GM04503 (cell line): ENCODE data around the gene DUOXA2.
"Not testable (repeated sequence)": the region's sequence is repeated elsewhere in the genome, so short reads cannot be mapped to it uniquely, and the experiment has no call there.

Experiments
- DNase-seq: peaks from one replicate; pipeline ENCODE4 v3.0.0-alpha.2; 2012; ENCODE audit warnings: low read depth

Gene DUOXA2

DNA sequence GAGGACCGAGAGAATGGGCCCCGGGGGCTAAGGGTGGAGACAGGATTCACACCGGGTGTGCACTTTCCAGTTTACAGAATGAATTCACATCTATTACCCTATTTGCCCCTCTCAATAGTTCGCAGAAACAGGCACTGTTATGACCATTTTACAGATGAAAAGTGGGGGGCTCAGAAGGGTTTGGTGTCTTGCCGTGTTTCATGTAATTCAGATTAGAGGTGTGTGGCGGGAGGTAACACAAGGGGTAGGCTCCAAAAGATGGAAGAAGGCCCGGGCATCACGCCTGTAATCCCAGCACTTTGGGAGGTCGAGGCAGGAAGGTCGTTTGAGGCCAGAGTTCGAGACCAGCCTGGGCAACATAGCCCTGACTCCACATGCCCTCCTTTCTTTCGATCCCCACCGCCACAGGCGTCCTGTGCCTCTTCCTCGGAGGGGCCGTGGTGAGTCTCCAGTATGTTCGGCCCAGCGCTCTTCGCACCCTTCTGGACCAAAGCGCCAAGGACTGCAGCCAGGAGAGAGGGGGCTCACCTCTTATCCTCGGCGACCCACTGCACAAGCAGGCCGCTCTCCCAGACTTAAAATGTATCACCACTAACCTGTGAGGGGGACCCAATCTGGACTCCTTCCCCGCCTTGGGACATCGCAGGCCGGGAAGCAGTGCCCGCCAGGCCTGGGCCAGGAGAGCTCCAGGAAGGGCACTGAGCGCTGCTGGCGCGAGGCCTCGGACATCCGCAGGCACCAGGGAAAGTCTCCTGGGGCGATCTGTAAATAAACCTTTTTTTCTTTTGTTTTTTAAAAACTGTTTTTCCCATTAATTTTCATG, 3.4 kb downstream of the DUOXA2 start:
- no peak for DNase-seq

DNA sequence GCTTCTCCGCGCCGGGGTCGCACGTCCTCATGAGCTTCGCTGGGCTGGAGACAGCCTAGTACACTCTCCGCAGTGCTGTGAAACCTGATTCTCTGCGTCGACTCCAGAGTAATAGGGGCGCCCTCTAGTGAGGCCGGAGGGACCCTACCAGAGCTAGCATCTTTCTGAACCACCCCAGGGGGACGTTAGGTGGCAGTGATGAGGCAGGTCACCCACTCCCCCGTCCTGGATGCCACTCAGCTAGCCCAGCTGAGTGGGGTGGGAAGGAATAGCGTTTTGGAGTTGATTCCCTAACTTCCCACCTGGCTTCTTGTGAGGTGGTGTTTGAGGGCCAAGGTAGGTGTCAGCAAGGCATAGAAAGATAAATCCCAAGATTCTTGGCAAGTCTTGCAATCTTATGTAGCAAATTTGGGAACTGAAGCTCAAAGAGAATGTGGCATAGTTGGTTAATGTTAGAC, 4.0 kb downstream of the DUOXA2 start:
- peak; percentile 30 for DNase-seq

DNA sequence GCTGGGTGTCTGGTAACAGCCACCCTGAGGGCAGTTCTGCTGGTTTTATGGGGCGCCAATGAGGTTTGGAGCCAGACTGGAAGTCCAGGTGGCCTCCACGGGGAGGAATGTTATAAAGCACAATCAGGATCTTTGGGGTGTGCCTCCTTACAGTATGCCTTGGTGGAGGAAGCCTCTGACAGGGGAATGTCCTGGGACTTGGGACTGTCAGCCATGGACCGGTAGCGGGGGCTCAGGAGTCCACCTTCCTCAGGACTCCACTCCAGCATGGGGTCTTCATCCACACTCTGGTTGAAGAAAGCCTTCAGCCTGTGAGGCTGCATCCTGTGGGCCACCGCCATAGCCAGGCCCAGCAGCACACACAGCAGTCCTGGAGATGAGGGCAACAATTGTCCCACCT, 4.9 kb downstream of the DUOXA2 start:
- no peak for DNase-seq

DNA sequence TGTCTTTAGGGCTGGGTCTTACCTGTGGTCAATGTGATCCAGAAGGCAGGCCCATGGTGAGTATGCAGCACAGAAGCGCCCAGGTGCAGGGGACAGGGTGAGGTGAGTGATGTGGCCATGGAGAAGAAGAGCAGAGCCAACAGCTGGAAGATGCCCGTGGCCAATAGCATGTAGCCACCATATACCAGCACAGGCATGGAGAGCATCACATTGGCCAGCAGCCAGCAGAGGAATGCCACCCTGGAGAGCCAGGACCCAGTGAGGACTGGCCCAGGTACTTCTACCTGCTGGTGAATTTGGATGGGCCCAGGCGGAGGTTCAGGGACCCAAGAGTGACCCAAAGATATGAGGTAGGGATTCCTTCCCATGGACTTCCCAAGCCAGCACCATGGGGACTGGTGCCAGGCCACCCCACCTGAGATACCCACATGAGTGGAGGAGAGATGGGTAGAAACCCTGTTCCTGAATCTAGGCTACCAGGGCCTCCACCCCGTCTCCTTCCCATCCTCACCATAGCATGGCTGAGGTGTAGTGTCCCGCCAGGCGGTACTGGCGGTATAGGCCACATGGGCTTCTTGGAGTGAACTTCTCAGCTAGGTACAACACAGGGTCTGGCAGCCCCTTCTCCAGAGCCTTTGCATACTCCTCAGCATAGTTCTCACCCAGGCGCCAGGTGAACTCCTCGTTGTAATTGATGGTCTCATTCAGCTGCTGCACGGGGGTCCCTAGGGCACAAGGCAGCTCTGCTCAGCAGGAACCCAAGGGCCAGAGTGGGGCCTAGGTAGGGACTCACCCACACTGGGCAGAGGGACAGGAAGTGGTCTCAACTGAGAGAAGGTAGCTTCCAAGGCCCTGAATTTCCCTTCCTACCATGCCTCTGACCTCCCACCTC, 6.2 kb downstream of the DUOXA2 start:
- no peak for DNase-seq

DNA sequence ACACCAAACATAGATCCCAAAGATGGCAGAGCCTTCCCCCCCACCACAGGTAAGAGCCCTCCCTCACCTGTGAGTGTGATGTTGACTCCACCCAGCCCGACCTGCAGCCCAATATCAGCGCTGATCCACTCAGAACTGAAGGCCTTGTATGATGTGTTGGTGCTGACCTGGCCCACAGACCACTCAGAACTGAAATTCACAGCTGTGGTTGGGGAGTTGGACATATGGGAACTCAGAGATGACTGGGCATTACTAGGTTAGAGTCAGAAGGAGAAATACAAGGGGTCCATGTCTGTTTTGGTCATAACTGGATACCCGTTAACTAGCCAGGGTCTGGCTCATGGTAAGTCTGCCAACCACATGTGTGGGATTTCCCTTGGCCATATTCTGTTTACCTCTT, 6.9 kb downstream of the DUOXA2 start:
- no peak for DNase-seq

DNA sequence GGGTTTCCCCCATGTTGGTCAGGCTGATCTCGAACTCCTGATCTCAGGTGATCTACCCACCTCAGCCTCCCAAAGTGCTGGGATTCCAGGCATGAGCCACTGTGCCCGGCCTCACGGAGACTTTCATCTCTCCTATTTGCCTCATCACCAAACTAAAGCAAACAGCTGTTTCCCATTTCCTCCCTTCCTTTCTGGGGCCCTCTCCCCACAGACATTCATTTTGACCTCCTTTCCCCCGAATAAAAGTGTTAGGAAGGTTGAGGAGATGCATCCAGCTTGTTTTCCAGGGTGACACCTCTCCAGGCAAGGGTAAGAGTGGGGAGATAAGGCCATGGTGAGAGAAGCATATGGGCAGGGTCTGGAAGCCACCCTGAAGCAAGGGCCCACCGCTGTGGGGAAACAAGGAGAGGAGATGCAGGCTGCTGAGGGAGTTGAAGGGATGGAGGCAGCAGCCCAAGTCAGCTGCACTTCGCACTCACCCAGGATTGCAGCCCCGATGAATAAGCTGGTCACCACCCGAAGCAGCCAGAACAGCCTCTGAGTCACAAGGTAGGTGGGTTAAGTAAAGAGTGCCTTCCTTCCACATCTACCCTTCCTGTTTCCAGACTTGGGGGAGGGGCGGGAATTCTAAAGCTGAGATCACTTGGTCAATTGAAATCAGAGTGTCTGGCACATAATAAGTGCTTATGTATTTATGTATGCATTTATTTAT, 7.7 kb downstream of the DUOXA2 start:
- peak; percentile 44 for DNase-seq

DNA sequence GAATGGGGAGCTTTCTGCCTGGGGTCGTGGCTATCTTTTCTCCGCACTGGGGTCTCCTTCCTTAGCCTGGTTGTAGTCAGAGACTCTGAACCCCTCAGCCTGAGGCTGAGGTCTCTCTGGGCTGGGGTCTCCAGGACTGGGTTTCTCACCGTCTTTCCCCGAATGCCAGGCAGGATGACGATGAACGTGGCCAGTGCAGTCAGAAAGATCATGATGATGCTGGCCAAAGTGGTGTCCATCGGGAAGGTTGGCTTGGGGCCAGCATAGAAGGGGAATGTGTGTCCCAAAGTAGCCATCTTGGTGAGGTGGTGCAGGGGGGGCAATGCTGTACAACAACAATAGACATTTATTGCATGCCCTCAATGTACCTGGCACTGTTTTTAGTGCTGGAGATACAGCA, 8.6 kb downstream of the DUOXA2 start:
- no peak for DNase-seq

DNA sequence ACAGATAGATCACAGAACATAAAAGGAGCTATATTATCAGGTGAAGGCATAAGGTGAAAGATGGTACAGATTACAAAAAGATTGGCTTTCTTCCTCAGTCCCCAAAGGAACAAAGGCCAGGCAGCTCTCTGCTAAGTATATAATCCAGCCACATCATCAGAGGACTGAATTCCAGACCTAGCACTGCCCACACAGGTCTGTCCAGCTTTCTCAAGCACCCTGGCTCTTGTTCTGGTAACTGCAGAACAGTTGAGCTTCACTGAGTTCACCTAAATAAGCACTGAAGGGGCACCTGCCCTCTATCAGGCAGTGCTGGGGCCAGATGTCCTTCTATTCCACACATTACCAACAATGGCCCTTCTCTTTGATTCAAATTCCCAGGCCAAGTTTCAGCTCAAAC, 9.3 kb downstream of the DUOXA2 start:
- no peak for DNase-seq

DNA sequence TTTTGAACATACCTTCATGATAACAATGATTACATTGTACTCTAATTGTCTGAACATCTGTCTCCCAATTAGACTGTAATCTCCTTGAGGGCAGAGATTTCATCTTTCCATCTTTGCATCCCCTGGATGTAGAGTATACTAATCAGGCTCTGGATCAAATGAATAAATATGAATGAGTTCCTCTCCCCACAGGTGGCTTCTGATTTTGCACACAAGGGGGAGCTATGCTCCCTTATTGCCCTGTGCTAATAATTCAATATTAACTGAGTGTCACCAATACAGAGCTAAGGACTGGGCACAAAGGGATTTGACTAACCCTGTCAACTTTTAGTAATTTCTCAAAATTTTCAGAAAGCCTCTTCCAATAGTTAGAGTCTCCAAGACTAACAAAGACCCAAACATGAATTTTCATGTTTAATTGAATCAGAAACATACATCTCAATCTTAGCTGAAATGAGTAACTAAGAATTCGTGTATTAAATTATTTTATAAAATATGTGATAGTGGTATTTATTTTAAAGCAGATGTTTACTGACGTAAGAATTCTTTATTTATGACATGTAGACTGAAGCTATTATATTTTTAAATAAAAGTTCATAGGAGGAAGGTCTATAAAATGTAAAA, 12.5 kb downstream of the DUOXA2 start:
- DNase-seq: no peak

DNA sequence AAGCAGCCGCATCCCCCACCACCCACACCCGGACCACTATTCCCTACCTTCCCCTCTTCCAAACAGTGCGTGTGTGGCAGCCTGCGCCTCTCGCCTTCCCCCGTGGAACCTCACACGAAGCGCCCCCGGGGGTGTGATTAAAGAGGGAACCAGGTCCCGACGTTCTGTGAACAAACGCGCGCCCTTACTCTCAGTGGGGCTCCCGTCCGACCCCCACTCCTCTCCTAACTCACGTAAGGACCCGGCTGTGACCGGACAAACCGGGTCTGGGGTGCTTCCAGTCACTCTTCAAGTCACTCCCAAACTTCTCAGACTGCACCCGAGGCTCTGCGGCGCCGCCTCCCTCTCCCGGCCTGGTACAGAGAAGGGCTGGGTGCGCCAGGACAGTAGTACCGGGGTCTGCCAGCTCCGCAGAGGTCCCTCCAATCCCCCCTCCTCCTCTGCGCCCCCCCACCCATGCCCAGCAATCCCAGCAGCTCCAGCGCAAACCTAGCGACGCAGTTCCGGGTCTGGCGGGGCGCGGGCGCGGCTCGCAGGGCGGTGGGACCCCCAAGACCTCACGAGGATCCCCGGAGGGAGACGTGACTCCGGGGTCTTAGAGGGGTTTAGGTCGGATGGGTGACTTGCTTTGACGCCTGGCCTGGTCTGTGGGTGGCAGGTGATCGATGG, 15.0 kb downstream of the DUOXA2 start:
- DNase-seq: no peak

DNA sequence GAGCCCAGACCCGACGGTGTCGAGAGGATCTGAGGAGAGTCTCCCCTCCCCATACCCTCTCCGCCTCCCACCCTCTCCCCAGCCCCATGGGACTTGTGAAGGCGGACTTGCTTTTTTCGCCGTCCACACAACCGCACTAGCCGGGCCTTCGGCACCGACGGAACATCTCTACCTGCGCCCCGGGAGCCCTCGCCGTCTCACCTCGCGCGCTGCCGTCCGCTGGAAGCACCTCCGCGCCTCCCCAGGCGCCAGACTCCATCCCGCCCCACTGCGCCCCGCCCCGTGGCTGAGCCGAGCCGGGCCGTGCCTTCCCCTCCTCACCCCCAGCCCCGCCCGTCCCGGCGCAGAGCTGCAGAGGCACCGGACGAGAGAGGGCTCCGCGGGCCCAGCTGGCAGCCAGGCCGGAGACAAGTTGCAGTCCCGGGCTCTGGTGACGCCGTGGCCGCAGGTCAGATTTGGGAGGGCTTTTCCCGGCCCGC, 15.6 kb downstream of the DUOXA2 start, which contains the start of the genes DUOX1 and DUOXA1:
TSS of gene DUOX1 (plus strand) at position 344 of the 479 bp plus-strand sequence. CDS start 1,973 bp downstream, outside the sequence.
TSS of gene DUOXA1 (minus strand) at position 229 of the 479 bp plus-strand sequence. CDS start 6,865 bp downstream, outside the sequence.
- DNase-seq: no peak

DNA sequence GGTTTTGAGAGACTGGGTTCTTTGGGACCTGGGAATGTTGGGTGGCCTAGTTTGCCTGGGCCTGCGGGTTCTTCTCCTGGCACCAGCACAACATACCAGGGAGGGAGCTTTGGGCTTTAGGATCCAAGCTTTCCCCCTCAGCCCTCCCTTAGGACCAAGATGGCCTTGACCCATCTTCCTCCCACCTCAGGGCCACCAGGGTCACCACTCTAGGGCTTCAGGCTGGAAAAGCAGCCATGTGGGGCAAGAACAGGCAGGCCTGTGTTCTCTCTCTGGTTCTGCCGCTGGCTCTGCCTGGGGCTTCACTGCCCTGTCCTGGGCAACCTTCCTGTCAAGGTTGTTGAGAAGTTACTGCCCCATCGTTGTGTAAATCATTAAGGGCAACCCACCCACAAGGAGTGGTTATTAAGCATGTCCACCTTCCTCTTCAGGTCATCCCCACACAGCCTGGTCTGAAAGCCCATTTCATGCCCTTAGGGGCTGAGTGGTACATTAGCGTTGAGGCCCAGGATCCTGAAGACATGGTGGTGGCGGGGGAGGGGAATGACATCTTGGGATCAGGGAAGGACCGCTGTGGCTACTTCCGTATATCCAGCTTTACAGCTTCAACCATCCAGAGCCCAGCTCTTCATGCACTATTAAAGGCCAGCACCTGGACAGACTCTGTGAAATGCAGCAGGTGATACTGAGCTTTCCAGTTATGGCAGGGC, 16.3 kb downstream of the DUOXA2 start:
- no peak for DNase-seq

DNA sequence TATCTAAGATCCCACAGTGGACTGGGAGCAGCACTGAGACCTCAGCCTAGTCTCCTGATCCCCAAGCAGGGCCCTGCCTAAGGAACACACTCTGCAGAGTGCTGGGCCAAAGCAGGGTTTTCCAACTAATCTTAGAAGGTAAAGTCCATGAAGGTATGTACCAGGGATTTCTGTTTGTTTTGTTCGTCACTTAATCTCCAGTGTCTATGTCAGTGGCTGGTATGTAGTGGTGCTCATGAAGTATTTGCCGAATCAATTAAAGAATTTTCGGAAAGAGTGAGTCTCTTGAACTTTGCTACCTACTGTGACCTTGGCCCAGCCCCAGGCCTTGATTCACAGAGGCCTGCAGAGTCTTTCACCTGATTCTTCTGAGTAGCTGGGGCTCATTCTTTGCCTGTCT, 17.4 kb downstream of the DUOXA2 start:
- DNase-seq: no peak

DNA sequence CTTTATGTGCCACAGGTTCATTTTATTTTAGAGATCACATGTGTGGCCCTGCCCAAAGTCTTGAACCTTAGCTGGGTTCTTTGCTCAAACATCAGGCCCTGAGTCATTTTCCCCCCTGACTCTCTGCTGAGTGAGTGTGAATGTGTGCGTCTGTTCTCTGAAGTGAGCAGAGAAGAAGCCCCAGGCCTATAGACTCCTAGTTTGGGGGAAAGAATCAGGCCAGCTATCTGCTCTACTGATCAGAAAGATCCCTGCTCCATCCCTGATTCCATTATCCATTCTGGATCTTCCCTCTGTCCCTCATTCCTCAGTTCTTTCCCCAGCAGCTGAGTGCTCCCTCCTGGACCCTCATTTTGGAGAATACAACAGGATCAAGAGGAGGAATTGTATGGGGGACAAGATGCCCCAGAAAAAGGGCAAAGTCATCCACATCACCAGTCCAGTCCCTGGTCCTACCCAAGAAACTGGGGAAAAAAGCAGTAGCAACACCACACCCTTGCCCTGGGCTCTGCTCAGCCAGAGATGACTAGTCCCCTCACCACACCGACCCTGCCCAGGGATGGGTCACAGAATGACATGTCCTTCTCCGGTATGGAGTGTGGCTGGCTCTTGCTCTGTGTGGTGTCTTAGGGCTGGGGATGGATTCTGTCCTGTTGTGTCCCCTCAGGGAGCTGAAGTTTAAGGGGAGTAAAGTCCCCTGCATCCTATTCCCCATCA, 18.9 kb downstream of the DUOXA2 start:
- no peak for DNase-seq

DNA sequence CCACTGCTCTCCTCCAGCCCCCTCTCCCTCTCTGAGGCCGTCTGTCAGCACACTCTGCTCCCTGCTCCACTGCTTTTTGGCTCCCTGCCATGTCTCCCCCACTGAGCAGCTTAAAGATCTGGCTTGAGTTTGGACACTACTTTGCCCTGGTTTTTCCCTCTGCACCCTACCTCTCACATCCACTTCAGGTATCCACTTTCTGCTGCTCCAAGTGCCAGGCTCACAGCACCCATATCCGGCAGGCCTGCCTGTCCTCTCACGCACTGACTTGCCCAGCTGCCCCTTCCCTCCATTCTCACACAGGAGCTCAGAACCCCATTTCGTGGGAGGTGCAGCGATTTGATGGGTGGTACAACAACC, 19.4 kb downstream of the DUOXA2 start:
- DNase-seq: no peak

DNA sequence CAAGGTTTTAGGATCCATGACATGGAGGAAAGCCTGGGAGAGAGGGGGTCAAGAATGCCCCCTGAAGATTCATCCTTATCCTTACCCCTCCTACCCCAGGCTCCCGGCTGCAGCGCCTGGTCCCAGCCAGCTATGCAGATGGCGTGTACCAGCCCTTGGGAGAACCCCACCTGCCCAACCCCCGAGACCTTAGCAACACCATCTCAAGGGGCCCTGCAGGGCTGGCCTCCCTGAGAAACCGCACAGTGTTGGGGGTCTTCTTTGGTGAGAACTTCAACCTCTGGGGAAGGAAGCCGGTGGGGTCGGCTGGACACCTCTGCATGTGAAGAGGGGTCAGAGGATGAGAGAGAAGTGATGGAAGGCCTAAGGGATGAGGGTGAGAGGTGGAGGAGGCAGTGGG, 19.9 kb downstream of the DUOXA2 start:
- no peak for DNase-seq

DNA sequence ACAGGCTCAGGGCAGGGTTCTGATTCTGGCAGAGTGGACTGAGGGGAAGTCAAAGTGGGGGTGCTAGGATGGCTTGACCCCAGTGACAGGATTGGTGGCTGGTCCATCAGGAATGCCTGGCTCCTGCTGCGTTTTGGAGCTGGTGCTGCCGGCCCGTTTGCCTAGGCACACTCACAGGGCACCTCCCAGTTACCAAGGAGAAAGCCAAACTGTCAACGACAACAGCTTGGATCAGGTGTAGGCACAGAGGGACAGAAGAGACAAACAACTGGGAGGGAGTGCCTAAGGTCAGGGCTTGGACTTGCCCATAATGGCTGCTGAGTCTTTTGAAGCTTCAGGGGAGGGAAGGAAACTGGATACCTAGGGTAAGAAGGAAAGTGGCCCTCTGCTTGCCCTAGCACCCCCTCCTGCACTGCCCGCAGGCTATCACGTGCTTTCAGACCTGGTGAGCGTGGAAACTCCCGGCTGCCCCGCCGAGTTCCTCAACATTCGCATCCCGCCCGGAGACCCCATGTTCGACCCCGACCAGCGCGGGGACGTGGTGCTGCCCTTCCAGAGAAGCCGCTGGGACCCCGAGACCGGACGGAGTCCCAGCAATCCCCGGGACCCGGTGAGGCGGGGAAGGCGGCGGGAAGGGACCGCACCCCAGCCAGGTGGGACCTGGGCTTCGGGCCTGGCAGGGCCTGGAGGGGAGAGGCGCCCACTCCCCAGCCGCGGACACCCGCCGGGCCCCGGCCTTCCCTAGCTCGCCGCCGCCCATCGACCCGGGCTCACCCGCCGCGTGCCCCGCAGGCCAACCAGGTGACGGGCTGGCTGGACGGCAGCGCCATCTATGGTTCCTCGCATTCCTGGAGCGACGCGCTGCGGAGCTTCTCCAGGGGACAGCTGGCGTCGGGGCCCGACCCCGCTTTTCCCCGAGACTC, 20.8 kb downstream of the DUOXA2 start:
- DNase-seq: no peak

DNA sequence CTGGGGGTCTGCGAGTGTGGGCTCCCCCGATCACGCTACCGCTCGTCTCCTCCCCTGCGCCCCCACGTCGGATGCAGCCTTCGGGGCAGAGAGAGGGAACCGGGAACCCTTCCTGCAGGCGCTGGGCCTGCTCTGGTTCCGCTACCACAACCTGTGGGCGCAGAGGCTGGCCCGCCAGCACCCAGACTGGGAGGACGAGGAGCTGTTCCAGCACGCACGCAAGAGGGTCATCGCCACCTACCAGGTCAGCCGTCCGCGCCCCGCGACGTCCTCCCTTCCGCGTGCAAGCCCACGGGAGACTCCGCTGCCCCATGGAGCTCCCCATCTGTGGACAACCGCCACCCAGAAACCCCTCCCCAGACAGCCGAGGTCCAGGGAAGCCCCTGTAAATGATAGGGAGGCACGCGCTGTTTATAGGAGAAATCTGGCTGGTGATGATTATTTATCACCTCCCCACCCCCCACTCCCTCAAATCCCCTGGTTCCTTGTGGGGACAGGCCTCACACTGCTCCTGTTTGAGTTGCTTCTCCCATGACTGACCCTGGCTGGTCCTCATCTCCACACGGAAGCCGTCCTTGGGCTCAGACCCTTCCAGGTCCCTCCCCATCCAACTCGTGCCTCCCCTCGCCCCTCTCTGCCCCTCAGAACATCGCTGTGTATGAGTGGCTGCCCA, 21.7 kb downstream of the DUOXA2 start:
- DNase-seq: not testable (repeated sequence)
